Memory B cell (primary cell): ENCODE data around the gene FCHSD1.

Experiments used
- ATAC-seq: fragments of 150-1000 bp; cut with Tn5 transposase; 2 replicates; pipeline ENCODE4 v1.10.0; 2021; ENCODE audit warnings: low read depth, mild to moderate bottlenecking, moderate library complexity
- DNase-seq, 2 donors: peaks; one replicate each; pipeline ENCODE4 v3.0.0; 2022; ENCODE audit warnings: low spot score in 2 of 2
- H3K27ac Mint-ChIP-seq: one replicate; pipeline ENCODE4 v1.8.0; 2022; ENCODE audit warnings: mild to moderate bottlenecking, moderate library complexity, mixed read lengths
- H3K27me3 Mint-ChIP-seq: one replicate; pipeline ENCODE4 v1.8.0; 2022; ENCODE audit warnings: mixed read lengths
- H3K36me3 Mint-ChIP-seq: one replicate; pipeline ENCODE4 v1.8.0; 2022; ENCODE audit warnings: mild to moderate bottlenecking, mixed read lengths
- H3K4me1 Mint-ChIP-seq: one replicate; pipeline ENCODE4 v1.8.0; 2022; ENCODE audit warnings: mixed read lengths
- H3K4me3 Mint-ChIP-seq: one replicate; pipeline ENCODE4 v1.8.0; 2022; ENCODE audit warnings: mild to moderate bottlenecking, moderate library complexity, mixed read lengths
- H3K9me3 Mint-ChIP-seq: one replicate; pipeline ENCODE4 v1.8.0; 2022; ENCODE audit warnings: mixed read lengths

Gene FCHSD1

GRCh38 chr5:141664733-141665461, 13.7 kb upstream of the FCHSD1 start:
- H3K4me1 Mint-ChIP-seq: peaks cover 3% of the 10 kb centered on the region
- no peak overlapping the region for H3K27ac Mint-ChIP-seq
- ATAC-seq (peak; percentile 100), DNase-seq (peak; percentile 70 to 76)
- no peaks in the 10 kb centered on the region for H3K27me3 Mint-ChIP-seq
- no peaks in the 10 kb centered on the region for H3K36me3 Mint-ChIP-seq
- no peaks in the 10 kb centered on the region for H3K9me3 Mint-ChIP-seq
- no peak overlapping the region for H3K4me3 Mint-ChIP-seq

GRCh38 chr5:141663506-141663905, 12.3 kb upstream of the FCHSD1 start:
- no peak overlapping the region for H3K27ac Mint-ChIP-seq
- peaks cover 3% of the 10 kb centered on the region for H3K4me1 Mint-ChIP-seq
- peaks cover 3% of the 10 kb centered on the region for H3K36me3 Mint-ChIP-seq
- H3K4me3 Mint-ChIP-seq: no peak overlapping the region
- ATAC-seq (no peak), DNase-seq (no peak)
- peaks cover 2% of the 10 kb centered on the region for H3K9me3 Mint-ChIP-seq
- H3K27me3 Mint-ChIP-seq: peaks cover 2% of the 10 kb centered on the region

GRCh38 chr5:141662028-141662427, 10.8 kb upstream of the FCHSD1 start:
- H3K27ac Mint-ChIP-seq: no peak overlapping the region
- no peak overlapping the region for H3K4me3 Mint-ChIP-seq
- DNase-seq: no peak
- peaks cover 9% of the 10 kb centered on the region for H3K27me3 Mint-ChIP-seq
- H3K36me3 Mint-ChIP-seq: peaks cover 3% of the 10 kb centered on the region
- H3K9me3 Mint-ChIP-seq: peaks cover 2% of the 10 kb centered on the region
- peaks cover 3% of the 10 kb centered on the region for H3K4me1 Mint-ChIP-seq
- ATAC-seq: no peak

- peaks cover 2% of the 10 kb centered on the region for H3K9me3 Mint-ChIP-seq
- H3K27me3 Mint-ChIP-seq: peaks cover 21% of the 10 kb centered on the region
- H3K27ac Mint-ChIP-seq: no peak overlapping the region
- DNase-seq (no peak), ATAC-seq (no peak)
- no peak overlapping the region for H3K4me3 Mint-ChIP-seq
- H3K36me3 Mint-ChIP-seq: peaks cover 3% of the 10 kb centered on the region
- no peaks in the 10 kb centered on the region for H3K4me1 Mint-ChIP-seq
Measured at GRCh38 chr5:141657937-141658545, 6.8 kb upstream of the FCHSD1 start.

- ATAC-seq (no peak), DNase-seq (no peak)
- H3K4me3 Mint-ChIP-seq: no peak overlapping the region
- no peak overlapping the region for H3K27ac Mint-ChIP-seq
- H3K36me3 Mint-ChIP-seq: peaks cover 3% of the 10 kb centered on the region
- H3K27me3 Mint-ChIP-seq: peaks cover 21% of the 10 kb centered on the region
- H3K4me1 Mint-ChIP-seq: peaks cover 4% of the 10 kb centered on the region
- H3K9me3 Mint-ChIP-seq: peaks cover 2% of the 10 kb centered on the region
Measured at GRCh38 chr5:141657404-141657803, 6.2 kb upstream of the FCHSD1 start.

GRCh38 chr5:141656396-141656795, 5.2 kb upstream of the FCHSD1 start:
- ATAC-seq (no peak), DNase-seq (no peak)
- H3K27me3 Mint-ChIP-seq: peaks cover 21% of the 10 kb centered on the region
- H3K36me3 Mint-ChIP-seq: peaks cover 3% of the 10 kb centered on the region
- no peak overlapping the region for H3K27ac Mint-ChIP-seq
- H3K4me3 Mint-ChIP-seq: no peak overlapping the region
- H3K4me1 Mint-ChIP-seq: peaks cover 10% of the 10 kb centered on the region
- peaks cover 2% of the 10 kb centered on the region for H3K9me3 Mint-ChIP-seq

- H3K36me3 Mint-ChIP-seq: peaks cover 3% of the 10 kb centered on the region
Measured at GRCh38 chr5:141655020-141655419, 3.8 kb upstream of the FCHSD1 start.

GRCh38 chr5:141654298-141654697, 3.1 kb upstream of the FCHSD1 start:
- peaks cover 19% of the 10 kb centered on the region for H3K27me3 Mint-ChIP-seq
- no peak overlapping the region for H3K4me3 Mint-ChIP-seq
- ATAC-seq (no peak), DNase-seq (no peak)
- H3K4me1 Mint-ChIP-seq: peaks cover 23% of the 10 kb centered on the region
- peaks cover 2% of the 10 kb centered on the region for H3K36me3 Mint-ChIP-seq
- H3K9me3 Mint-ChIP-seq: peaks cover 1% of the 10 kb centered on the region
- no peak overlapping the region for H3K27ac Mint-ChIP-seq

More at GRCh38 chr5:141655020-141655419, 3.8 kb upstream of the FCHSD1 start:
- H3K27ac Mint-ChIP-seq: no peak overlapping the region
- ATAC-seq: no peak
- no peak for DNase-seq
- H3K4me1 Mint-ChIP-seq: peaks cover 18% of the 10 kb centered on the region
- peaks cover 2% of the 10 kb centered on the region for H3K9me3 Mint-ChIP-seq
- no peak overlapping the region for H3K4me3 Mint-ChIP-seq
- peaks cover 21% of the 10 kb centered on the region for H3K27me3 Mint-ChIP-seq

- Mint-ChIP-seq H3K4me3 (peak overlapping the region; percentile 98), H3K27ac (peak overlapping the region; percentile 88), H3K36me3 (peaks cover 6% of the 10 kb centered on the region), H3K27me3 (peaks cover 11% of the 10 kb centered on the region), H3K4me1 (peaks cover 29% of the 10 kb centered on the region), H3K9me3 (no peaks in the 10 kb centered on the region)
- ATAC-seq (no peak), DNase-seq (no peak)
Measured at GRCh38 chr5:141651728-141652105, 499 bp upstream of the FCHSD1 start.

- Mint-ChIP-seq H3K9me3 (no peaks in the 10 kb centered on the region), H3K4me1 (peaks cover 30% of the 10 kb centered on the region), H3K4me3 (peak overlapping the region; percentile 98), H3K27me3 (peaks cover 2% of the 10 kb centered on the region), H3K36me3 (peaks cover 13% of the 10 kb centered on the region), H3K27ac (peak overlapping the region; percentile 88)
- DNase-seq (no peak), ATAC-seq (no peak)
Measured at GRCh38 chr5:141649972-141650371, 1.2 kb downstream of the FCHSD1 start.

- Mint-ChIP-seq H3K36me3 (peaks cover 16% of the 10 kb centered on the region), H3K27ac (peak overlapping the region; percentile 8), H3K4me3 (no peak overlapping the region), H3K4me1 (peaks cover 30% of the 10 kb centered on the region), H3K9me3 (no peaks in the 10 kb centered on the region), H3K27me3 (no peaks in the 10 kb centered on the region)
- ATAC-seq: no peak
- no peak for DNase-seq
Measured at GRCh38 chr5:141649056-141649688, 2.0 kb downstream of the FCHSD1 start.

GRCh38 chr5:141647851-141648250, 3.4 kb downstream of the FCHSD1 start:
- Mint-ChIP-seq H3K4me1 (peaks cover 30% of the 10 kb centered on the region), H3K9me3 (no peaks in the 10 kb centered on the region), H3K4me3 (no peak overlapping the region), H3K36me3 (peaks cover 16% of the 10 kb centered on the region), H3K27ac (no peak overlapping the region), H3K27me3 (no peaks in the 10 kb centered on the region)
- ATAC-seq (no peak), DNase-seq (no peak)

- no peak for DNase-seq
- no peak for ATAC-seq
- Mint-ChIP-seq H3K4me1 (peaks cover 25% of the 10 kb centered on the region), H3K4me3 (no peak overlapping the region), H3K27me3 (no peaks in the 10 kb centered on the region), H3K27ac (no peak overlapping the region), H3K9me3 (no peaks in the 10 kb centered on the region), H3K36me3 (peaks cover 16% of the 10 kb centered on the region)
Measured at GRCh38 chr5:141647242-141647641, 4.0 kb downstream of the FCHSD1 start.

GRCh38 chr5:141646026-141646425, 5.2 kb downstream of the FCHSD1 start:
- Mint-ChIP-seq H3K27ac (no peak overlapping the region), H3K36me3 (peaks cover 18% of the 10 kb centered on the region), H3K9me3 (no peaks in the 10 kb centered on the region), H3K4me3 (no peak overlapping the region), H3K27me3 (no peaks in the 10 kb centered on the region), H3K4me1 (peaks cover 21% of the 10 kb centered on the region)
- ATAC-seq (no peak), DNase-seq (no peak)
